B cell (primary cell): ENCODE measurements around the gene DHRS1. TPM values are rescaled to one million over a fixed set of nuclear protein-coding genes. Genes with fewer than 3 reads are reported as not detected.
A peak's percentile ranks its signal among the peaks of the same experiment; 100 is the strongest.

Source experiments
- ATAC-seq: fragments of 200-7000 bp; cut with Tn5 transposase; one replicate; pipeline ENCODE4 v1.10.0; 2021; ENCODE audit warnings: low read depth, mild to moderate bottlenecking, moderate number of reproducible peaks, moderate library complexity
- CTCF ChIA-PET: fragments of 350-600 bp; sonication (Branson Sonifier 250); formaldehyde crosslinking; loops from one replicate; lab custom pipeline; 2021; ENCODE audit warnings: antibody characterized with exemption, inconsistent platforms; lab: Charles Lee
- POLR2A ChIA-PET: fragments of 350-600 bp; sonication (Branson Sonifier 250); formaldehyde crosslinking; loops from one replicate; lab custom pipeline; 2021; ENCODE audit warnings: antibody characterized with exemption; lab: Charles Lee
- DNase-seq: peaks from one replicate; pipeline ENCODE4 v3.0.0; 2013
- H2AFZ ChIP-seq: 2 replicates; pipeline ENCODE4 v1.6.1; 2012; ENCODE audit warnings: mild to moderate bottlenecking, low read depth, low read length; ENCODE audit not compliant: insufficient read depth, poor library complexity, severe bottlenecking
- H3K27ac ChIP-seq, 2 donors: 1 replicate in 1 of 2; 2 replicates in 1 of 2; pipeline ENCODE4 v1.5.1; 2012 to 2013; ENCODE audit warnings: low read length in 2 of 2, mild to moderate bottlenecking in 2 of 2, moderate library complexity in 1 of 2
- H3K27me3 ChIP-seq, 4 experiments: fragments of 200-600 bp in 1 of 4; sonication (generic) in 1 of 4; replicated peaks in 1 of 4; 1 replicate in 2 of 4; 2 replicates in 2 of 4; pipeline versions ENCODE4 v1.6.1 to v1.7.0; 2013 to 2016; ENCODE audit warnings: low read length in 3 of 4, mild to moderate bottlenecking in 2 of 4, mixed read lengths in 1 of 4, moderate library complexity in 1 of 4; ENCODE audit not compliant: insufficient read depth in 4 of 4, control insufficient read depth in 3 of 4; ENCODE audit errors: control extremely low read depth in 1 of 4
- H3K36me3 ChIP-seq, 2 experiments: replicated peaks in 1 of 2; 1 replicate in 1 of 2; 2 replicates in 1 of 2; pipeline versions ENCODE4 v1.6.1 to v1.7.1; 2013; ENCODE audit warnings: low read length in 1 of 2; ENCODE audit not compliant: insufficient read depth in 2 of 2, control insufficient read depth in 1 of 2; ENCODE audit errors: control extremely low read depth in 1 of 2, extremely low read depth in 1 of 2
- H3K4me1 ChIP-seq, 2 donors: fragments of 200-600 bp in 1 of 2; sonication (generic) in 1 of 2; 1 replicate in 1 of 2; 2 replicates in 1 of 2; pipeline versions ENCODE4 v1.5.1 to v1.6.1; 2013 to 2017; ENCODE audit warnings: low read length in 2 of 2; ENCODE audit not compliant: control insufficient read depth in 2 of 2, insufficient read depth in 2 of 2
- H3K4me2 ChIP-seq: replicated peaks from 2 replicates; pipeline ENCODE3; 2012; ENCODE audit warnings: mild to moderate bottlenecking, low read depth, low read length; ENCODE audit not compliant: poor library complexity, severe bottlenecking
- H3K4me3 ChIP-seq, 5 experiments: fragments of 200-600 bp in 1 of 5; sonication (generic) in 1 of 5; 1 replicate in 3 of 5; 2 replicates in 2 of 5; pipeline versions ENCODE4 v1.5.1 to v1.7.0; 2011 to 2016; ENCODE audit warnings: low read length in 4 of 5, mild to moderate bottlenecking in 4 of 5, low read depth in 2 of 5, control low read depth in 1 of 5, moderate library complexity in 1 of 5; ENCODE audit not compliant: insufficient read depth in 1 of 5; ENCODE audit errors: control extremely low read depth in 1 of 5, extremely low read depth in 1 of 5
- H3K79me2 ChIP-seq: fragments of 200-600 bp; sonication (generic); one replicate; pipeline ENCODE4 v1.6.0; 2016; ENCODE audit warnings: low read length; ENCODE audit not compliant: control insufficient read depth, insufficient read depth
- H3K9ac ChIP-seq: fragments of 200-600 bp; sonication (generic); 2 replicates; pipeline ENCODE4 v1.6.1; 2017; ENCODE audit warnings: mild to moderate bottlenecking, low read length, moderate library complexity
- H3K9me3 ChIP-seq, 3 donors: one replicate each; pipeline versions ENCODE4 v1.6.1 to v1.7.1; 2013; ENCODE audit warnings: low read length in 2 of 3; ENCODE audit not compliant: control insufficient read depth in 2 of 3, insufficient read depth in 1 of 3; ENCODE audit errors: control extremely low read depth in 1 of 3
- H4K20me1 ChIP-seq: 2 replicates; pipeline ENCODE4 v1.6.0; 2012; ENCODE audit warnings: mild to moderate bottlenecking, low read length; ENCODE audit not compliant: insufficient read depth, control insufficient read depth, poor library complexity, severe bottlenecking
- H3K27ac Mint-ChIP-seq: one replicate; pipeline ENCODE4 v1.8.0; 2021; ENCODE audit warnings: mixed read lengths
- H3K27me3 Mint-ChIP-seq: one replicate; pipeline ENCODE4 v1.8.0; 2021; ENCODE audit warnings: mixed read lengths
- H3K4me1 Mint-ChIP-seq: one replicate; pipeline ENCODE4 v1.8.0; 2021; ENCODE audit warnings: mixed read lengths
- H3K4me3 Mint-ChIP-seq: one replicate; pipeline ENCODE4 v1.8.0; 2021; ENCODE audit warnings: mixed read lengths
- H3K9me3 Mint-ChIP-seq: one replicate; pipeline ENCODE4 v1.8.0; 2022; ENCODE audit warnings: mixed read lengths; ENCODE audit not compliant: insufficient read depth
- EZH2 ChIP-seq: IDR thresholded peaks from 2 replicates; pipeline ENCODE4 v1.6.1; 2012; ENCODE audit warnings: borderline replicate concordance, low read depth, mild to moderate bottlenecking, moderate library complexity, low read length; ENCODE audit not compliant: insufficient read depth, poor library complexity, severe bottlenecking
- WGBS: methylation state at CpG from one replicate; pipeline ENCODE4 v1.1.5; 2013; ENCODE audit warnings: missing lambda C conversion rate; ENCODE audit not compliant: insufficient coverage; 5-methylcytosine and 5-hydroxymethylcytosine counted together
- intact Hi-C: fragments of 100-400 bp; cut with micrococcal nuclease; formaldehyde crosslinking; loops from one replicate; pipeline ENCODE4 v1.10.0; 2022
- polyA plus RNA-seq: library from polyadenylated mRNA; depleted of rRNA; stranded (reverse); fragments of >200 nt; gene quantifications from 2 replicates; pipeline ENCODE4 v1.2.3, GENCODE V29; 2012
- total RNA-seq, 2 donors: library from RNA; stranded (reverse); fragments of 120-200 nt in 1 of 2; gene quantifications; 1 replicate in 1 of 2; 2 replicates in 1 of 2; pipeline versions ENCODE4 v1.2.3 to v1.2.4, GENCODE V29; 2013 to 2022
- TF ChIP-seq, protein P1 (sequence below): fragments of 200-600 bp; IDR thresholded peaks from one replicate; pipeline ENCODE4 v1.8.0; 2022; ENCODE audit warnings: antibody characterized with exemption, mild to moderate bottlenecking

DHRS1 gene
- total and polyA plus RNA-seq, 2 donors (not counting 1 experiment from before 2014, with no cell fraction given) = 42.7 to 76.9 TPM

DNA sequence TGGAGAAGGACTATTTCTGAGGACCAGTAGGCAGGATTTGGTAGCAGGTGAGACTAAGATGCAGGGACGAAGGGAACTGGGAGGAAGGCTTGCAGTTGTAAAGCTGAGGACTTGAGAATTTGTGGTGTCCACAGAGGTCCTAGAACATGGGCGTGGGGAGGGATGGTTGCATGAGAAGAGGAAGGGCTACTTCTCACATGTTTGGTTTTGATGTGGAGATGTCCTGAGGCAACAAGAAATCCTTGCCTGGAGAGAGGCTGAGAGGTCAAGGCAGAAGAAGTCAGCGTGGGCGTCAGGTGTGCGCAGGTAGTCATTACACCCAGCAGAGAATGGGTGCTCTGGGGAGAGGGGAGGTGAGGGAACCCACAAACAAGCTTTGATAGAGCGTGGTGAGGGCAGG is 22.5 kb downstream of the DHRS1 start:
- peak overlapping the region; percentile 50 for H3K4me2 ChIP-seq
- Mint-ChIP-seq H3K9me3 (no peaks in the 10 kb centered on the region), H3K27ac (peak overlapping the region; percentile 74), H3K4me3 (peak overlapping the region; percentile 4), H3K4me1 (peaks cover 85% of the 10 kb centered on the region), H3K27me3 (no peaks in the 10 kb centered on the region)
- intact Hi-C loops = loop anchor here (10.0 kb wide), 1 partner anchor 132 kb away; the partner anchor contains the start of genes EMC9, PSME2 and RNF31
- peaks cover 60 to 79% of the 10 kb centered on the region in 2 donors for H3K4me1 ChIP-seq
- ATAC-seq (no peak), DNase-seq (no peak)
- H2AFZ ChIP-seq = peak overlapping the region; percentile 52
- no peak overlapping the region for H3K4me3 ChIP-seq
- WGBS = 96% methylated on average over 6 of the region's 6 CpGs
- peak overlapping the region; percentile 65 to 80 for H3K27ac ChIP-seq
- H3K9me3 ChIP-seq = peaks cover 0 to 10% (median 0%) of the 10 kb centered on the region in 3 donors
- ChIA-PET POLR2A (interaction anchor here (1.2 to 1.5 kb wide), 2 partner anchors 13 to 35 kb away, joined by 3 to 4 read pairs; partner anchors contain the start of gene TINF2), CTCF (interaction anchor here (1.5 to 7.1 kb wide), 4 partner anchors 16 to 35 kb away, joined by 7 to 93 read pairs (median 26); partner anchors contain the start of genes CIDEB, DHRS1, LTB4R2 and NOP9)
- H3K79me2 ChIP-seq = peaks cover 37% of the 10 kb centered on the region
- H3K9ac ChIP-seq = no peak overlapping the region
- no peaks in the 10 kb centered on the region for H3K27me3 ChIP-seq
- no peaks in the 10 kb centered on the region for H4K20me1 ChIP-seq
- no peaks in the 10 kb centered on the region for H3K36me3 ChIP-seq
- TF ChIP-seq EZH2 = no peak
- TF ChIP-seq, protein P1, sequence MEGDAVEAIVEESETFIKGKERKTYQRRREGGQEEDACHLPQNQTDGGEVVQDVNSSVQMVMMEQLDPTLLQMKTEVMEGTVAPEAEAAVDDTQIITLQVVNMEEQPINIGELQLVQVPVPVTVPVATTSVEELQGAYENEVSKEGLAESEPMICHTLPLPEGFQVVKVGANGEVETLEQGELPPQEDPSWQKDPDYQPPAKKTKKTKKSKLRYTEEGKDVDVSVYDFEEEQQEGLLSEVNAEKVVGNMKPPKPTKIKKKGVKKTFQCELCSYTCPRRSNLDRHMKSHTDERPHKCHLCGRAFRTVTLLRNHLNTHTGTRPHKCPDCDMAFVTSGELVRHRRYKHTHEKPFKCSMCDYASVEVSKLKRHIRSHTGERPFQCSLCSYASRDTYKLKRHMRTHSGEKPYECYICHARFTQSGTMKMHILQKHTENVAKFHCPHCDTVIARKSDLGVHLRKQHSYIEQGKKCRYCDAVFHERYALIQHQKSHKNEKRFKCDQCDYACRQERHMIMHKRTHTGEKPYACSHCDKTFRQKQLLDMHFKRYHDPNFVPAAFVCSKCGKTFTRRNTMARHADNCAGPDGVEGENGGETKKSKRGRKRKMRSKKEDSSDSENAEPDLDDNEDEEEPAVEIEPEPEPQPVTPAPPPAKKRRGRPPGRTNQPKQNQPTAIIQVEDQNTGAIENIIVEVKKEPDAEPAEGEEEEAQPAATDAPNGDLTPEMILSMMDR = no peak

DNA sequence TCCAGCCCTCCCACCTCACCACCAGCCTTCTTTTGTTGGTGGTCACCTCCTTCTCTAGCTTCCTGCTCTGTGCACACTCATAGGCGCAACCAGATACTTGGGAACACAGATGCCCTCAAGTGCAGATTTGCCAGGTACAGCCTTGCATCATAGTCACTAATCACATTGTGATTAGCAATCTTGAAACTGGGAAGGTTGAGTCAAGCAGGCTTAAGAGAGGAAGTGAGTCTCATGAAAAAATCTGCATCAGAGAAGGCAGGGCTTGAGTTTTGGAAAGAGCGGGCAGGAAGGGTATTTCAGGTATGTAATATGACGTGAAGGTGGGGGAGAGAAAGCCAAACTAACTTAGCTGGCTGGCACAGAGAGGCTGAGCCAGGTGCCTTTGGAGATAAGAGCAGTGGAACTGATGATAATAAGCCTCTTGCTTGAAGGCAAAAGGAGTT is 25.5 kb downstream of the DHRS1 start:
- peak overlapping the region; percentile 52 for H3K4me2 ChIP-seq
- peaks cover 34% of the 10 kb centered on the region for H3K79me2 ChIP-seq
- 32% methylated on average over 3 of the region's 3 CpGs for WGBS
- Mint-ChIP-seq H3K4me1 (peaks cover 76% of the 10 kb centered on the region), H3K9me3 (no peaks in the 10 kb centered on the region), H3K27ac (peak overlapping the region; percentile 89), H3K27me3 (no peaks in the 10 kb centered on the region), H3K4me3 (peak overlapping the region; percentile 58)
- no peaks in the 10 kb centered on the region for H3K27me3 ChIP-seq
- TF ChIP-seq, protein P1 = no peak
- no peak for TF ChIP-seq EZH2
- DNase-seq = peak; percentile 89
- ATAC-seq = peak; percentile 28
- H3K9ac ChIP-seq = no peak overlapping the region
- peaks cover 0 to 10% (median 0%) of the 10 kb centered on the region in 3 donors for H3K9me3 ChIP-seq
- ChIA-PET CTCF (interaction anchor here (0.7 to 2.4 kb wide), 10 partner anchors 10 to 436 kb away, joined by 3 to 19 read pairs (median 4); partner anchors contain the start of genes CIDEB, LTB4R, MDP1 and TINF2), POLR2A (interaction anchor here (0.7 to 2.0 kb wide), 5 partner anchors 15 to 156 kb away, joined by 3 to 11 read pairs (median 4); partner anchors contain the start of gene TINF2)
- intact Hi-C loops = loop anchor here (10.0 kb wide), 1 partner anchor 129 kb away; the partner anchor contains the start of genes EMC9, PSME2 and RNF31
- peaks cover 55 to 64% of the 10 kb centered on the region in 2 donors for H3K4me1 ChIP-seq
- peak overlapping the region; percentile 10 for H2AFZ ChIP-seq
- H3K27ac ChIP-seq = peak overlapping the region; percentile 76 to 81
- H3K4me3 ChIP-seq = no peak overlapping the region
- H3K36me3 ChIP-seq = peaks cover 0 to 5% of the 10 kb centered on the region in 2 experiments
- no peaks in the 10 kb centered on the region for H4K20me1 ChIP-seq
